HEK293 (cell line): ENCODE results near the gene ALKBH7.
"Not testable (repeated sequence)": the region's sequence is repeated elsewhere in the genome, so short reads cannot be mapped to it uniquely, and the experiment has no call there.

ENCODE experiments used
- CTCF ChIA-PET: fragments of 350-600 bp; formaldehyde crosslinking; extraction: SDS; loops from one replicate; lab custom pipeline; 2021; ENCODE audit warnings: antibody characterized with exemption; lab: Yijun Ruan, JAX
- POLR2A ChIA-PET: fragments of 300-600 bp; formaldehyde crosslinking; extraction: SDS; loops from one replicate; lab custom pipeline; 2020; ENCODE audit warnings: antibody characterized with exemption, inconsistent platforms; lab: Yijun Ruan, JAX
- H3K27ac ChIP-seq: fragments of 200-500 bp; sonication (Bioruptor generic); 2 replicates; pipeline ENCODE4 v1.5.1; 2014; ENCODE audit warnings: low read depth, low read length, control low read depth, inconsistent platforms; ENCODE audit errors: extremely low read depth
- H3K36me3 ChIP-seq, 2 experiments: fragments of 200-500 bp in 1 of 2; sonication (Bioruptor generic) in 1 of 2; 1 replicate in 1 of 2; 2 replicates in 1 of 2; pipeline ENCODE4 v1.5.1; 2014 to 2017; ENCODE audit warnings: inconsistent platforms in 2 of 2, low read length in 2 of 2; ENCODE audit not compliant: control insufficient read depth in 2 of 2, insufficient read depth in 1 of 2
- H3K4me1 ChIP-seq: fragments of 200-500 bp; sonication (Bioruptor generic); 2 replicates; pipeline ENCODE4 v1.5.1; 2014; ENCODE audit warnings: mild to moderate bottlenecking, low read length, inconsistent platforms; ENCODE audit not compliant: control insufficient read depth, insufficient read depth
- H3K4me3 ChIP-seq: 2 replicates; pipeline ENCODE4 v1.5.1; 2011; ENCODE audit warnings: low read depth, mild to moderate bottlenecking, control low read depth, low read length, moderate library complexity
- H3K9me3 ChIP-seq: fragments of 200-500 bp; sonication (Bioruptor generic); 2 replicates; pipeline ENCODE4 v1.5.1; 2014; ENCODE audit warnings: low read depth, low read length, inconsistent platforms; ENCODE audit not compliant: control insufficient read depth, insufficient read depth
- EGR2 ChIP-seq: fragments of 450-650 bp; formaldehyde crosslinking; IDR thresholded peaks from 2 replicates; pipeline ENCODE4 v1.5.1; 2016; ENCODE audit warnings: low read depth, missing biosample characterization, missing genetic modification characterization
- GLI2 ChIP-seq: fragments of 450-650 bp; formaldehyde crosslinking; IDR thresholded peaks from 2 replicates; pipeline ENCODE4; 2017; ENCODE audit warnings: missing biosample characterization, missing genetic modification characterization, low read depth, borderline replicate concordance
- SCRT1 ChIP-seq: fragments of 450-650 bp; formaldehyde crosslinking; IDR thresholded peaks from 2 replicates; pipeline ENCODE4 v1.5.1; 2016; ENCODE audit warnings: missing biosample characterization, missing genetic modification characterization, borderline replicate concordance
- ZBTB8A ChIP-seq: fragments of 450-650 bp; formaldehyde crosslinking; IDR thresholded peaks from 2 replicates; pipeline ENCODE4 v1.5.1; 2016; ENCODE audit warnings: missing biosample characterization, missing genetic modification characterization
- ZFP37 ChIP-seq: fragments of 450-650 bp; formaldehyde crosslinking; IDR thresholded peaks from 2 replicates; pipeline ENCODE4 v1.5.1; 2016; ENCODE audit warnings: missing biosample characterization, missing genetic modification characterization
- ZNF157 ChIP-seq: fragments of 450-650 bp; formaldehyde crosslinking; IDR thresholded peaks from 2 replicates; pipeline ENCODE4 v1.5.1; 2016; ENCODE audit warnings: missing biosample characterization, missing genetic modification characterization
- ZNF394 ChIP-seq: fragments of 450-650 bp; formaldehyde crosslinking; IDR thresholded peaks from 2 replicates; pipeline ENCODE4 v1.5.1; 2016; ENCODE audit warnings: missing biosample characterization, missing genetic modification characterization, mild to moderate bottlenecking, moderate library complexity, borderline replicate concordance
- ZNF426 ChIP-seq: fragments of 450-650 bp; formaldehyde crosslinking; IDR thresholded peaks from 2 replicates; pipeline ENCODE4 v1.5.1; 2017; ENCODE audit warnings: missing biosample characterization, missing genetic modification characterization, mild to moderate bottlenecking, inconsistent platforms, moderate library complexity
- ZNF433 ChIP-seq: fragments of 450-650 bp; formaldehyde crosslinking; IDR thresholded peaks from 2 replicates; pipeline ENCODE4 v1.5.1; 2016; ENCODE audit warnings: missing biosample characterization, missing genetic modification characterization, low read depth
- ZNF529 ChIP-seq: fragments of 450-650 bp; formaldehyde crosslinking; IDR thresholded peaks from 2 replicates; pipeline ENCODE4 v1.5.1; 2017; ENCODE audit warnings: missing genetic modification characterization, missing biosample characterization; ENCODE audit not compliant: insufficient replicate concordance
- ZNF654 ChIP-seq: fragments of 450-650 bp; formaldehyde crosslinking; IDR thresholded peaks from 2 replicates; pipeline ENCODE4 v1.5.1; 2016; ENCODE audit warnings: low read depth, missing biosample characterization, missing genetic modification characterization
- ZNF664 ChIP-seq: fragments of 450-650 bp; formaldehyde crosslinking; IDR thresholded peaks from 2 replicates; pipeline ENCODE4 v1.5.1; 2016; ENCODE audit warnings: missing biosample characterization, missing genetic modification characterization
- ZNF792 ChIP-seq: fragments of 450-650 bp; formaldehyde crosslinking; IDR thresholded peaks from 2 replicates; pipeline ENCODE4 v1.5.1; 2016; ENCODE audit warnings: missing biosample characterization, missing genetic modification characterization
- ZSCAN23 ChIP-seq: fragments of 450-650 bp; formaldehyde crosslinking; IDR thresholded peaks from 2 replicates; pipeline ENCODE4 v1.5.1; 2016; ENCODE audit warnings: missing biosample characterization, missing genetic modification characterization
- TF ChIP-seq, protein P1 (sequence below): fragments of 450-650 bp; formaldehyde crosslinking; IDR thresholded peaks from 2 replicates; pipeline ENCODE4 v1.5.1; 2016; ENCODE audit warnings: missing biosample characterization, missing genetic modification characterization
- TF ChIP-seq, protein P2 (sequence below): fragments of 450-650 bp; formaldehyde crosslinking; conservative IDR thresholded peaks from 2 replicates; pipeline ENCODE4 v1.5.1; 2016; ENCODE audit warnings: low read depth, missing biosample characterization, missing genetic modification characterization
- TF ChIP-seq, protein P3 (sequence below): fragments of 450-650 bp; formaldehyde crosslinking; conservative IDR thresholded peaks from 2 replicates; pipeline ENCODE4 v1.5.1; 2016; ENCODE audit warnings: low read depth, missing biosample characterization, missing genetic modification characterization
- TF ChIP-seq, protein P4 (sequence below): fragments of 450-650 bp; formaldehyde crosslinking; IDR thresholded peaks from 2 replicates; pipeline ENCODE4 v1.5.1; 2016; ENCODE audit warnings: missing biosample characterization, missing genetic modification characterization

Gene ALKBH7

DNA sequence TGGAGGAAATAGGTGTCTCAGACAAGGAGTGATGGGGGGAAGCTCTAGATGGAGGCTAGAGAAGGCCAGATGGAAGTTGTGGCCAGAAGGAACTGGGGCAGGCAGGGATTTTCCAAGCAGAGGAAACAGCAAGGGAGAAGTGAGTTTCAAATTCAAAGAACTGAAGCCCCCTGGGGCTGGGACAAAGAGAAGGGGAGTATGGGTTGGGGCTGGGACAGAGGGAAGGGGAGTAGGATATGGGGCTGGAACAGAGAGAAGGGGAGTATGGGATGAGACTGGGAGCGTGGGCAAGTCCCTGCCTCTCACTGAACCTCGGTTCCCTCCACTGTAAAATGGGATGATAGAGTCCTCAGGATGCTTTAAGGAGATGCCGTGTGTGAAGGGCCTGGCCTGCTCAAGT, 22.2 kb downstream of the ALKBH7 start:
- peaks cover 6% of the 10 kb centered on the region for H3K4me1 ChIP-seq
- no peaks in the 10 kb centered on the region for H3K9me3 ChIP-seq
- H3K36me3 ChIP-seq: peaks cover 9 to 20% of the 10 kb centered on the region in 2 experiments
- ChIA-PET POLR2A (interaction anchor here (0.7 kb wide), 1 partner anchor 9 kb away, joined by 3 read pairs; no protein-coding TSS in a partner anchor), CTCF (no interaction called here)
- H3K27ac ChIP-seq: no peak overlapping the region
- no peak for TF ChIP-seq ZSCAN23 (tag by site-specific recombination)
- no peak for TF ChIP-seq ZNF157 (tag by site-specific recombination)
- TF ChIP-seq ZNF529: no peak
- no peak for TF ChIP-seq SCRT1 (tag by site-specific recombination)
- no peak for TF ChIP-seq ZNF792 (tag by site-specific recombination)
- H3K4me3 ChIP-seq: no peak overlapping the region

DNA sequence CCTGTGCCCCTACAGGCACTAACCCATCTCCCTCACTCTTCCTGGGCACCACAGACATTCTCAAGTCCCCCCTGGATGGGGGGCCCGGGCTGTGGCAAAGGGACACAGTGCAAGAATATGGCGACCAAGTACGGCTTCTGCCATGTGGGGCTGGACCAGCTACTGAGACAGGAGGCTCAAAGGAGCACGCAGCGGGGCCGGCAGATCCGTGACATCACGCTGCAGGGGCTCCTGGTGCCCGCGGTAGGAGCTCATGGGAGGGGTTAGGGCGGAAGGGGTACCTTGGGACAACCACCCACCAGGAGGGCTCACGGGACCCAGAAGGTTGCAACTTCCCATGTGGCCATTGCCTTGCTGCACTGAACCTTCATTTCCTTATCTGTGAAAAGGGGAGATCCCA, 23.7 kb downstream of the ALKBH7 start:
- POLR2A ChIA-PET: interaction anchor here (0.7 kb wide), 1 partner anchor 9 kb away, joined by 3 read pairs; no protein-coding TSS in a partner anchor
- Histone ChIP-seq H3K4me3 (no peak overlapping the region), H3K9me3 (no peaks in the 10 kb centered on the region), H3K4me1 (peaks cover 6% of the 10 kb centered on the region), H3K36me3 (peaks cover 3 to 11% of the 10 kb centered on the region in 2 experiments; a peak in 2 of 3 replicates)
- CTCF ChIA-PET: no interaction called here
- TF ChIP-seq, protein P1, sequence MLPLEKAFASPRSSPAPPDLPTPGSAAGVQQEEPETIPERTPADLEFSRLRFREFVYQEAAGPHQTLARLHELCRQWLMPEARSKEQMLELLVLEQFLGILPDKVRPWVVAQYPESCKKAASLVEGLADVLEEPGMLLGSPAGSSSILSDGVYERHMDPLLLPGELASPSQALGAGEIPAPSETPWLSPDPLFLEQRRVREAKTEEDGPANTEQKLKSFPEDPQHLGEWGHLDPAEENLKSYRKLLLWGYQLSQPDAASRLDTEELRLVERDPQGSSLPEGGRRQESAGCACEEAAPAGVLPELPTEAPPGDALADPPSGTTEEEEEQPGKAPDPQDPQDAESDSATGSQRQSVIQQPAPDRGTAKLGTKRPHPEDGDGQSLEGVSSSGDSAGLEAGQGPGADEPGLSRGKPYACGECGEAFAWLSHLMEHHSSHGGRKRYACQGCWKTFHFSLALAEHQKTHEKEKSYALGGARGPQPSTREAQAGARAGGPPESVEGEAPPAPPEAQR (tag by site-specific recombination): no peak
- TF ChIP-seq, all 188 proteins: peak for 0
- H3K27ac ChIP-seq: no peak overlapping the region

DNA sequence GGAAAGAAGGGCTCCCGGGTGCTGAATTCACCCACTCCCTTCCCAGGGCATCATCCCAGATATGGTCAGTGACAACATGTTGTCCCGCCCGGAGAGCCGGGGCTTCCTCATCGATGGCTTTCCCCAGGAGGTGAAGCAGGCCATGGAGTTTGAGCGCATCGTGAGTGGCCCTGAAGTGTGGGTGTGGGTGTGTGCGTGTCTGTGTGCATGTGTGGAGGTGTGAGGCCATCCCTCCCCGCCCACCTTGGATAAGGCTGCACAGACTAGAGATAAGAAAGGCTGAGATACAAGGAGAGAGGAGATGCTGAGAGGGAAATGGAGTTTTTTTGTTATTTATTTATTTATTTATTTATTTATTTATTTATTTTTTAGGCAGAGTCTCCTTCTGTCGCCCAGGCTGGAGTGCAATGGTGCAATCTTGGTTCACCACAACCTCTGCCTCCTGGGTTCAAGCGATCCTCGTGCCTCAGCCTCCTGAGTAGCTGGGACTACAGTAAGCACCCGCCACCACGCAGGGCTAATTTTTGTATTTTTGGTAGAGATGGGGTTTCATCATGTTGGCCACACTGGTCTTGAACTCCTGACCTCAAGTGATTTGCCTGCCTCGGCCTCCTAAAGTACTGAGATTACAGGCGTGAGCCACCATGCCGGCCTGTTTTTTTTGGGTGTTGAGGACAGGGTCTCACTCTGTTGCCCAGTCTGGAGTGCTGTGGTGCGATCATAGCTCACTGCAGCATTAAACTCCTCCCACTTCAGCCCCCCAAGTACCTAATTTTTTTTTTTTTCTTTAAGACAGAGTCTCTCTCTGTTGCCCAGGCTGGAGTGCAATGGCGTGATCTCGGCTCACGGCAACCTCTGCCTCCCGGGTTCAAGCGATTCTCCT, 27.7 kb downstream of the ALKBH7 start:
- H3K4me3 ChIP-seq, CTCF ChIA-PET, H3K9me3 ChIP-seq, H3K36me3 ChIP-seq, POLR2A ChIA-PET, H3K4me1 ChIP-seq, H3K27ac ChIP-seq: not testable (repeated sequence)
- TF ChIP-seq, protein P2, sequence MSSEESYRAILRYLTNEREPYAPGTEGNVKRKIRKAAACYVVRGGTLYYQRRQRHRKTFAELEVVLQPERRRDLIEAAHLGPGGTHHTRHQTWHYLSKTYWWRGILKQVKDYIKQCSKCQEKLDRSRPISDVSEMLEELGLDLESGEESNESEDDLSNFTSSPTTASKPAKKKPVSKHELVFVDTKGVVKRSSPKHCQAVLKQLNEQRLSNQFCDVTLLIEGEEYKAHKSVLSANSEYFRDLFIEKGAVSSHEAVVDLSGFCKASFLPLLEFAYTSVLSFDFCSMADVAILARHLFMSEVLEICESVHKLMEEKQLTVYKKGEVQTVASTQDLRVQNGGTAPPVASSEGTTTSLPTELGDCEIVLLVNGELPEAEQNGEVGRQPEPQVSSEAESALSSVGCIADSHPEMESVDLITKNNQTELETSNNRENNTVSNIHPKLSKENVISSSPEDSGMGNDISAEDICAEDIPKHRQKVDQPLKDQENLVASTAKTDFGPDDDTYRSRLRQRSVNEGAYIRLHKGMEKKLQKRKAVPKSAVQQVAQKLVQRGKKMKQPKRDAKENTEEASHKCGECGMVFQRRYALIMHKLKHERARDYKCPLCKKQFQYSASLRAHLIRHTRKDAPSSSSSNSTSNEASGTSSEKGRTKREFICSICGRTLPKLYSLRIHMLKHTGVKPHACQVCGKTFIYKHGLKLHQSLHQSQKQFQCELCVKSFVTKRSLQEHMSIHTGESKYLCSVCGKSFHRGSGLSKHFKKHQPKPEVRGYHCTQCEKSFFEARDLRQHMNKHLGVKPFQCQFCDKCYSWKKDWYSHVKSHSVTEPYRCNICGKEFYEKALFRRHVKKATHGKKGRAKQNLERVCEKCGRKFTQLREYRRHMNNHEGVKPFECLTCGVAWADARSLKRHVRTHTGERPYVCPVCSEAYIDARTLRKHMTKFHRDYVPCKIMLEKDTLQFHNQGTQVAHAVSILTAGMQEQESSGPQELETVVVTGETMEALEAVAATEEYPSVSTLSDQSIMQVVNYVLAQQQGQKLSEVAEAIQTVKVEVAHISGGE (tag by site-specific recombination): peak; percentile 69
- TF ChIP-seq, protein P3, sequence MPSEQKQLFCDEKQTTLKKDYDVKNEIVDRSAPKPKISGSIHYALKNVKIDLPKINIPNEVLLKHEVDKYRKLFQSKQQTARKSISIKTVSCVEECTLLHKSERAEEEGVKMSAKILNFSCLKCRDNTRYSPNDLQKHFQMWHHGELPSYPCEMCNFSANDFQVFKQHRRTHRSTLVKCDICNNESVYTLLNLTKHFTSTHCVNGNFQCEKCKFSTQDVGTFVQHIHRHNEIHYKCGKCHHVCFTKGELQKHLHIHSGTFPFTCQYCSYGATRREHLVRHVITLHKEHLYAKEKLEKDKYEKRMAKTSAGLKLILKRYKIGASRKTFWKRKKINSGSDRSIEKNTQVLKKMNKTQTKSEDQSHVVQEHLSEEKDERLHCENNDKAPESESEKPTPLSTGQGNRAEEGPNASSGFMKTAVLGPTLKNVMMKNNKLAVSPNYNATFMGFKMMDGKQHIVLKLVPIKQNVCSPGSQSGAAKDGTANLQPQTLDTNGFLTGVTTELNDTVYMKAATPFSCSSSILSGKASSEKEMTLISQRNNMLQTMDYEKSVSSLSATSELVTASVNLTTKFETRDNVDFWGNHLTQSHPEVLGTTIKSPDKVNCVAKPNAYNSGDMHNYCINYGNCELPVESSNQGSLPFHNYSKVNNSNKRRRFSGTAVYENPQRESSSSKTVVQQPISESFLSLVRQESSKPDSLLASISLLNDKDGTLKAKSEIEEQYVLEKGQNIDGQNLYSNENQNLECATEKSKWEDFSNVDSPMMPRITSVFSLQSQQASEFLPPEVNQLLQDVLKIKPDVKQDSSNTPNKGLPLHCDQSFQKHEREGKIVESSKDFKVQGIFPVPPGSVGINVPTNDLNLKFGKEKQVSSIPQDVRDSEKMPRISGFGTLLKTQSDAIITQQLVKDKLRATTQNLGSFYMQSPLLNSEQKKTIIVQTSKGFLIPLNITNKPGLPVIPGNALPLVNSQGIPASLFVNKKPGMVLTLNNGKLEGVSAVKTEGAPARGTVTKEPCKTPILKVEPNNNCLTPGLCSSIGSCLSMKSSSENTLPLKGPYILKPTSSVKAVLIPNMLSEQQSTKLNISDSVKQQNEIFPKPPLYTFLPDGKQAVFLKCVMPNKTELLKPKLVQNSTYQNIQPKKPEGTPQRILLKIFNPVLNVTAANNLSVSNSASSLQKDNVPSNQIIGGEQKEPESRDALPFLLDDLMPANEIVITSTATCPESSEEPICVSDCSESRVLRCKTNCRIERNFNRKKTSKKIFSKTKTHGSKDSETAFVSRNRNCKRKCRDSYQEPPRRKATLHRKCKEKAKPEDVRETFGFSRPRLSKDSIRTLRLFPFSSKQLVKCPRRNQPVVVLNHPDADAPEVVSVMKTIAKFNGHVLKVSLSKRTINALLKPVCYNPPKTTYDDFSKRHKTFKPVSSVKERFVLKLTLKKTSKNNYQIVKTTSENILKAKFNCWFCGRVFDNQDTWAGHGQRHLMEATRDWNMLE (tag by site-specific recombination): peak; percentile 91
- TF ChIP-seq ZNF426: peak; percentile 75
- peak; percentile 72 for TF ChIP-seq ZBTB8A
- peak; percentile 88 for TF ChIP-seq EGR2 (tag by site-specific recombination)
- peak; percentile 31; the same call in 1 of the 2 replicates for TF ChIP-seq ZNF654 (tag by site-specific recombination)
- TF ChIP-seq ZNF664 (tag by site-specific recombination): peak; percentile 51; the same call in 1 of the 2 replicates
- TF ChIP-seq ZNF433 (tag by site-specific recombination): peak; percentile 87
- TF ChIP-seq ZFP37 (tag by site-specific recombination): 0 out of 2 replicates have a peak, but pooled peaks have one; percentile 35
- TF ChIP-seq, protein P4, sequence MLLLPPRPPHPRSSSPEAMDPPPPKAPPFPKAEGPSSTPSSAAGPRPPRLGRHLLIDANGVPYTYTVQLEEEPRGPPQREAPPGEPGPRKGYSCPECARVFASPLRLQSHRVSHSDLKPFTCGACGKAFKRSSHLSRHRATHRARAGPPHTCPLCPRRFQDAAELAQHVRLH (tag by site-specific recombination): peak; percentile 24; the same call in 1 of the 2 replicates
- peak; percentile 96 for TF ChIP-seq ZNF394
- TF ChIP-seq GLI2 (tag by site-specific recombination): peak; percentile 23; the same call in 1 of the 2 replicates
